ENCODE results near the gene EP400. TPM values are rescaled to one million over a fixed set of nuclear protein-coding genes. Genes with fewer than 3 reads are reported as not detected.

The EP400 gene
- total and polyA plus RNA-seq, 12 donors: 11.5 to 43.2 (median 28.8) TPM

GRCh38 chr12:131962069-131962468, 12.3 kb downstream of the EP400 start:
- 91 to 94% (median 92%) methylated on average over 8 of the region's 8 CpGs for WGBS, 4 donors
- TF ChIP-seq POLR2A (IDR thresholded peaks at IDR 0.05): no peak
- TF ChIP-seq CTCF (IDR thresholded peaks at IDR 0.05): no peak

GRCh38 chr12:131963381-131963780, 13.6 kb downstream of the EP400 start:
- DNase-seq: no peak
- no peaks in the 10 kb centered on the region for H3K27me3 ChIP-seq
- intact Hi-C loops (cut with DNase I): no loop called here
- no peak overlapping the region for H3K4me3 ChIP-seq
- TF ChIP-seq CTCF (IDR thresholded peaks at IDR 0.05) (no peak), POLR2A (IDR thresholded peaks at IDR 0.05) (no peak)
- no peak overlapping the region for H3K27ac ChIP-seq
- peaks cover 14 to 41% of the 10 kb centered on the region in 2 donors for H3K4me1 ChIP-seq (replicated peaks in 1 of 2)
- peaks cover 0 to 11% of the 10 kb centered on the region in 2 donors for H3K36me3 ChIP-seq (replicated peaks in 1 of 2)
- 86 to 93% (median 88%) methylated on average over 4 of the region's 4 CpGs for WGBS, 4 donors
- H3K9me3 ChIP-seq (replicated peaks in 1 of 3): no peaks in the 10 kb centered on the region

More at GRCh38 chr12:131962069-131962468, 12.3 kb downstream of the EP400 start:
- intact Hi-C loops (cut with DNase I): no loop called here
- no peaks in the 10 kb centered on the region for H3K9me3 ChIP-seq (replicated peaks in 1 of 3)
- no peak overlapping the region for H3K27ac ChIP-seq
- no peak for DNase-seq
- peaks cover 17 to 53% of the 10 kb centered on the region in 2 donors for H3K4me1 ChIP-seq (replicated peaks in 1 of 2)
- no peak overlapping the region for H3K4me3 ChIP-seq
- no peaks in the 10 kb centered on the region for H3K27me3 ChIP-seq
- H3K36me3 ChIP-seq (replicated peaks in 1 of 2): peaks cover 0 to 11% of the 10 kb centered on the region in 2 donors

- no peaks in the 10 kb centered on the region for H3K9me3 ChIP-seq (replicated peaks in 1 of 3)
- no peak overlapping the region for H3K27ac ChIP-seq
- no peak for DNase-seq
- peaks cover 0 to 11% of the 10 kb centered on the region in 2 donors for H3K36me3 ChIP-seq (replicated peaks in 1 of 2)
- no peaks in the 10 kb centered on the region for H3K27me3 ChIP-seq
- TF ChIP-seq CTCF (IDR thresholded peaks at IDR 0.05) (no peak), POLR2A (IDR thresholded peaks at IDR 0.05) (no peak)
- H3K4me1 ChIP-seq (replicated peaks in 1 of 2): peaks cover 3 to 24% of the 10 kb centered on the region in 2 donors
- H3K4me3 ChIP-seq: no peak overlapping the region
- intact Hi-C loops (cut with DNase I): no loop called here
- 62 to 79% (median 78%) methylated on average over 2 of the region's 2 CpGs for WGBS, 4 donors
These were observed 15.3 kb downstream of the EP400 start for GRCh38 chr12:131965073-131965472.

- no peak overlapping the region for H3K27ac ChIP-seq
- no peak overlapping the region for H3K4me3 ChIP-seq
- intact Hi-C loops (cut with DNase I): no loop called here
- 38 to 61% (median 57%) methylated on average over 1 of the region's 1 CpG for WGBS, 4 donors
- no peaks in the 10 kb centered on the region for H3K9me3 ChIP-seq (replicated peaks in 1 of 3)
- no peaks in the 10 kb centered on the region for H3K4me1 ChIP-seq (replicated peaks in 1 of 2)
- DNase-seq: no peak
- H3K36me3 ChIP-seq (replicated peaks in 1 of 2): no peaks in the 10 kb centered on the region
- TF ChIP-seq CTCF (IDR thresholded peaks at IDR 0.05) (no peak), POLR2A (IDR thresholded peaks at IDR 0.05) (no peak)
- no peaks in the 10 kb centered on the region for H3K27me3 ChIP-seq
These were observed 21.5 kb downstream of the EP400 start for GRCh38 chr12:131971226-131971625.

Measured in adrenal gland (tissue), 12 donors.